Measurements from ENCODE around the gene TMEM170A. TPM values are rescaled to one million over a fixed set of nuclear protein-coding genes. Genes with fewer than 3 reads are reported as not detected.

The TMEM170A gene
- total and polyA plus RNA-seq, 2 of the 13 experiments (the other 11 are each of a cell fraction or from before 2014, with no cell fraction given) = 35.7 to 39.7 TPM

- TF ChIP-seq, protein P1, sequence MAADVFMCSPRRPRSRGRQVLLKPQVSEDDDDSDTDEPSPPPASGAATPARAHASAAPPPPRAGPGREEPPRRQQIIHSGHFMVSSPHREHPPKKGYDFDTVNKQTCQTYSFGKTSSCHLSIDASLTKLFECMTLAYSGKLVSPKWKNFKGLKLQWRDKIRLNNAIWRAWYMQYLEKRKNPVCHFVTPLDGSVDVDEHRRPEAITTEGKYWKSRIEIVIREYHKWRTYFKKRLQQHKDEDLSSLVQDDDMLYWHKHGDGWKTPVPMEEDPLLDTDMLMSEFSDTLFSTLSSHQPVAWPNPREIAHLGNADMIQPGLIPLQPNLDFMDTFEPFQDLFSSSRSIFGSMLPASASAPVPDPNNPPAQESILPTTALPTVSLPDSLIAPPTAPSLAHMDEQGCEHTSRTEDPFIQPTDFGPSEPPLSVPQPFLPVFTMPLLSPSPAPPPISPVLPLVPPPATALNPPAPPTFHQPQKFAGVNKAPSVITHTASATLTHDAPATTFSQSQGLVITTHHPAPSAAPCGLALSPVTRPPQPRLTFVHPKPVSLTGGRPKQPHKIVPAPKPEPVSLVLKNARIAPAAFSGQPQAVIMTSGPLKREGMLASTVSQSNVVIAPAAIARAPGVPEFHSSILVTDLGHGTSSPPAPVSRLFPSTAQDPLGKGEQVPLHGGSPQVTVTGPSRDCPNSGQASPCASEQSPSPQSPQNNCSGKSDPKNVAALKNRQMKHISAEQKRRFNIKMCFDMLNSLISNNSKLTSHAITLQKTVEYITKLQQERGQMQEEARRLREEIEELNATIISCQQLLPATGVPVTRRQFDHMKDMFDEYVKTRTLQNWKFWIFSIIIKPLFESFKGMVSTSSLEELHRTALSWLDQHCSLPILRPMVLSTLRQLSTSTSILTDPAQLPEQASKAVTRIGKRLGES (CRISPR knock-in tag; IDR thresholded peaks at IDR 0.05; ENCODE audit: borderline replicate concordance) = no peak
- TF ChIP-seq ZSCAN21 (CRISPR knock-in tag; IDR thresholded peaks at IDR 0.05; ENCODE audit: borderline replicate concordance) = no peak
- TF ChIP-seq SPEN (CRISPR knock-in tag; IDR thresholded peaks at IDR 0.05; ENCODE audit: low read depth) = no peak
- no peak for TF ChIP-seq RELA (CRISPR knock-in tag; IDR thresholded peaks at IDR 0.05)
- TF ChIP-seq MYPOP (CRISPR knock-in tag; IDR thresholded peaks at IDR 0.05) = no peak
- TF ChIP-seq, protein P2, sequence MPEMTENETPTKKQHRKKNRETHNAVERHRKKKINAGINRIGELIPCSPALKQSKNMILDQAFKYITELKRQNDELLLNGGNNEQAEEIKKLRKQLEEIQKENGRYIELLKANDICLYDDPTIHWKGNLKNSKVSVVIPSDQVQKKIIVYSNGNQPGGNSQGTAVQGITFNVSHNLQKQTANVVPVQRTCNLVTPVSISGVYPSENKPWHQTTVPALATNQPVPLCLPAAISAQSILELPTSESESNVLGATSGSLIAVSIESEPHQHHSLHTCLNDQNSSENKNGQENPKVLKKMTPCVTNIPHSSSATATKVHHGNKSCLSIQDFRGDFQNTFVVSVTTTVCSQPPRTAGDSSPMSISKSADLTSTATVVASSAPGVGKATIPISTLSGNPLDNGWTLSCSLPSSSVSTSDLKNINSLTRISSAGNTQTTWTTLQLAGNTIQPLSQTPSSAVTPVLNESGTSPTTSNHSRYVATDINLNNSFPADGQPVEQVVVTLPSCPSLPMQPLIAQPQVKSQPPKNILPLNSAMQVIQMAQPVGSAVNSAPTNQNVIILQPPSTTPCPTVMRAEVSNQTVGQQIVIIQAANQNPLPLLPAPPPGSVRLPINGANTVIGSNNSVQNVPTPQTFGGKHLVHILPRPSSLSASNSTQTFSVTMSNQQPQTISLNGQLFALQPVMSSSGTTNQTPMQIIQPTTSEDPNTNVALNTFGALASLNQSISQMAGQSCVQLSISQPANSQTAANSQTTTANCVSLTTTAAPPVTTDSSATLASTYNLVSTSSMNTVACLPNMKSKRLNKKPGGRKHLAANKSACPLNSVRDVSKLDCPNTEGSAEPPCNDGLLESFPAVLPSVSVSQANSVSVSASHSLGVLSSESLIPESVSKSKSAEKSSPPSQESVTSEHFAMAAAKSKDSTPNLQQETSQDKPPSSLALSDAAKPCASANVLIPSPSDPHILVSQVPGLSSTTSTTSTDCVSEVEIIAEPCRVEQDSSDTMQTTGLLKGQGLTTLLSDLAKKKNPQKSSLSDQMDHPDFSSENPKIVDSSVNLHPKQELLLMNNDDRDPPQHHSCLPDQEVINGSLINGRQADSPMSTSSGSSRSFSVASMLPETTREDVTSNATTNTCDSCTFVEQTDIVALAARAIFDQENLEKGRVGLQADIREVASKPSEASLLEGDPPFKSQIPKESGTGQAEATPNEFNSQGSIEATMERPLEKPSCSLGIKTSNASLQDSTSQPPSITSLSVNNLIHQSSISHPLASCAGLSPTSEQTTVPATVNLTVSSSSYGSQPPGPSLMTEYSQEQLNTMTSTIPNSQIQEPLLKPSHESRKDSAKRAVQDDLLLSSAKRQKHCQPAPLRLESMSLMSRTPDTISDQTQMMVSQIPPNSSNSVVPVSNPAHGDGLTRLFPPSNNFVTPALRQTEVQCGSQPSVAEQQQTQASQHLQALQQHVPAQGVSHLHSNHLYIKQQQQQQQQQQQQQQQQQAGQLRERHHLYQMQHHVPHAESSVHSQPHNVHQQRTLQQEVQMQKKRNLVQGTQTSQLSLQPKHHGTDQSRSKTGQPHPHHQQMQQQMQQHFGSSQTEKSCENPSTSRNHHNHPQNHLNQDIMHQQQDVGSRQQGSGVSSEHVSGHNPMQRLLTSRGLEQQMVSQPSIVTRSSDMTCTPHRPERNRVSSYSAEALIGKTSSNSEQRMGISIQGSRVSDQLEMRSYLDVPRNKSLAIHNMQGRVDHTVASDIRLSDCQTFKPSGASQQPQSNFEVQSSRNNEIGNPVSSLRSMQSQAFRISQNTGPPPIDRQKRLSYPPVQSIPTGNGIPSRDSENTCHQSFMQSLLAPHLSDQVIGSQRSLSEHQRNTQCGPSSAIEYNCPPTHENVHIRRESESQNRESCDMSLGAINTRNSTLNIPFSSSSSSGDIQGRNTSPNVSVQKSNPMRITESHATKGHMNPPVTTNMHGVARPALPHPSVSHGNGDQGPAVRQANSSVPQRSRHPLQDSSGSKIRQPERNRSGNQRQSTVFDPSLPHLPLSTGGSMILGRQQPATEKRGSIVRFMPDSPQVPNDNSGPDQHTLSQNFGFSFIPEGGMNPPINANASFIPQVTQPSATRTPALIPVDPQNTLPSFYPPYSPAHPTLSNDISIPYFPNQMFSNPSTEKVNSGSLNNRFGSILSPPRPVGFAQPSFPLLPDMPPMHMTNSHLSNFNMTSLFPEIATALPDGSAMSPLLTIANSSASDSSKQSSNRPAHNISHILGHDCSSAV (CRISPR knock-in tag; IDR thresholded peaks at IDR 0.05; ENCODE audit: borderline replicate concordance) = no peak
- TF ChIP-seq ZNF782 (CRISPR knock-in tag; IDR thresholded peaks at IDR 0.05; ENCODE audit: borderline replicate concordance) = no peak
Observed at GRCh38 chr16:75476817-75477216, 12.3 kb upstream of the TMEM170A start (continued).
